HG02870 (cell line): ENCODE measurements around the gene SEPTIN7.
A peak's percentile ranks its signal among the peaks of the same experiment; 100 is the strongest.
"Not testable (repeated sequence)": the region's sequence is repeated elsewhere in the genome, so short reads cannot be mapped to it uniquely, and the experiment has no call there.

Experiments used
- ATAC-seq: cut with Tn5 transposase; IDR thresholded peaks from one replicate; pipeline ENCODE4 v1.9.1; 2021; ENCODE audit warnings: mild to moderate bottlenecking, moderate library complexity; ENCODE audit not compliant: unreplicated experiment

The SEPTIN7 gene

DNA sequence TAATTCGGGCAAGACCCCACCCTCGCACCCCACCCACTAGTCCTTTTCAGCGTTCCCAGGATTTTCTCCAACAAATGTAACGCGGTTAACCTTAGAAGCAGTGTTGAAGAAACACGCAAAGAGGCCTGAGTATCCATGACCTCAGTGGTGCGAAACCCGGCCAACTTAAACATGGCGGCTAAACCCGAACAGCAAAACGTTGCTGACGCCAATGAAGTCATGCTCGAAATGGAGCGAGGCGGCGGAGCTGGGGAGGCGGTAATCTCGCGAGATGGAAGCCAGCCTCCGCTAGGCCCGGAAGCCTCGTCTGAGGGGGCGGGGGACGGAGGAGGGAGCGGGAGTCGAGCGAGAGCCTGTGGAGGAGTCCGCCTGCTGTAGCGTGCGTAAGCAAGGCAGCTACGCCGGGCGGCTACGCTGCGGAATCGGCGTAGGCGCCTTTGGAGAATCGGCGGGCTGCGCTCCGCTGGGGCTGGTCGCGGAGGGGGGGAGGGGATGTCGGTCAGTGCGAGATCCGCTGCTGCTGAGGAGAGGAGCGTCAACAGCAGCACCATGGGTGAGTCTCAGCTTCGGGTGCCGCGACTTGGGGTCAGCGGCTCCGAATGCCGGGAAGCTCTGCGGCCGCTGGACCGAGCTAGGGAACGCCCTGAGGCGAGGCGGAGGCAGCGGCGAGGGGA, at the start of gene SEPTIN7:
Gene SEPTIN7 (plus strand): TSS at position 340 of the 674 bp plus-strand sequence. CDS start 153 bp downstream, at position 493.
- peak; percentile 81 for ATAC-seq

DNA sequence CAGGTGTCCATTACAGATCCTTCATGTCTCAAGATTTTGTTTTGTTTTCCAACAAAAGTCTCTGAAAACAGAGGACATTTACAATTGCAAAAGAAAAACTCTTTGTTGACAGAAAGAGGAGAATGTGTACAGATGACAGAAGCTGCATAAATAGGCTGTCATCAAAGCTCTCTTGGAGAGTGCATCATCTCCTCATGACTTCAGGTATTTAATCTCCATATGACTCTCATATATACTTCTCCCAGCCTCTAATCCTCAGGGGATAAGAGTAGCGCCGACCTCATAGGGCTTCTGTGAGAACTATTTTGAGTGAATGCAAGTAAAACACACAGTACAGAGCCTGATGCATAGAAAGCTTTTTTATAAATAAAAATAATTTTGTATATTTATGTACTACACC, 48.1 kb upstream of the SEPTIN7 start:
- ATAC-seq: no peak

DNA sequence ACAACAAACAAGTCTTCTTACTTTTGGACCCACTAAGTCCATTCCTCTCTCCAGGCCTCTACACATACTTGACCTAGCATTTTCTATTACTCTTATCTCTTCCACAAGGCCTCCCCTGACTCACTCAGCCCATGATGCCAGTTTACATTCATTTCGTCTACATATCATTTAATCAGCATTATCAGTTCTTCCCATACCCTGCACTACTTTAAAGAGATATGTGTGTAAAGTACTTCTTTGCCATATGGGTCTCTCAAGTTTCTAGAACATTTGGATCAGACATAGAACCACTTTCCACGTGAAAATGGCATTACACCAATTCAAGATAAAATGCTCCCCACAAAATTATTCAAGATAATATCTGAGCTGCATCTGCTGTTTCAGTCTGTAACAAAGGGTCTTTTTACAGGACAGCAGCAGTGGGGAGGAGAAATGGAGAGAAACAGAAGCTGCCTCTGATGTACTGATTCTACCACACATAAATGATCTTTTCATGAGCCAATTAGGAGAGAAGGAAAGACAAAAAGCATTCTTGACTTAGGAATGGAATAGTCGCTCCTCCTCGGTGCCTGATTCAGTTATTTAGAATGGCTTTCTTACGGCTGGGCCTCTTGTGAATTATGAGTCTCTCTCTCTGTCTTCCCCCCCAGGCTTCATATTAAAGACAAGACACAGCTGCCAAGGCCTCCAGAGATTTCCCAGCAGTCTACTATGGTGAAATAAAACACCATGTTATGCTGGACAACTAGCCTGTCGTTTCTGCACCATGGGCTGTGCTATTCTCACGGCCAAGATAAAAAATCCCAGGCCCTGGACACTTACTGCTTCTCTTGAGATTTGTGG, 46.9 kb upstream of the SEPTIN7 start:
- no peak for ATAC-seq

DNA sequence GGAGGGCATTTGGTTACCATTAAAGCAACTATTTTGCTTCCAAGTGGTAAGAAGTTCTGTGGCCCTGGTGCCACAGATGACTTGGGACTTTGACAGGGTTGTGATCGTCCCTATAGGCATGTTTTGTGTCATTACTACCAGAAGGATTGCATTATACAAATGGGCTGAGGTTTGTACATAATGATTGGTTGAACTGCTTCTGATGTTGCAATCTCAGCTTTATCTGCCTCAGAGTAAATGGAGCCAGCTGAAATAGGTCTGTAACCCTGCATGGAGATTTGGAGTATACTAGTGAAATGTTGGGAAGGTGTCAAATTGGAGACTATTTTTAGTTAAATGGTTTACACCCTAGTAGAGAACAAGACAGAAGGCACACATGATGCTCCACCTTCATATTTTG, 46.1 kb upstream of the SEPTIN7 start:
- ATAC-seq: no peak

DNA sequence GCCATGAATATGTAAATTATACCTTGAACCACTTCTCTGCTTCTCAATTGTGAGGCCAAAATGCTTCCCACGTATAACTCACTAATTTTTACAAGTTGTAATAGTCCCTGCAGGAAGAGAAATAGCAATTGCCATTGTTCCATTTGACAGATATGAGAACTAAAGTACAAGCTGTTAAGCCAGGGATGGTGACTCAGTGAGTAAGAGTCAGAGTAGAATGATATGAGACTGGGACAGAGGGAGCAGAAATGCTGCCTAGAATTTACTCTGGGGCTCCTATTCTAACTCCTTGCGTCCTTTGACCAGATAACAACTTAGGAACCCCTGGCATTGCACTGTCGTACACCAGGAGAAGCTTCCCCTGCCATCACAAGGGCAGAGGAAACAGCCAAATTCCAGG, 45.1 kb upstream of the SEPTIN7 start:
- ATAC-seq: no peak

DNA sequence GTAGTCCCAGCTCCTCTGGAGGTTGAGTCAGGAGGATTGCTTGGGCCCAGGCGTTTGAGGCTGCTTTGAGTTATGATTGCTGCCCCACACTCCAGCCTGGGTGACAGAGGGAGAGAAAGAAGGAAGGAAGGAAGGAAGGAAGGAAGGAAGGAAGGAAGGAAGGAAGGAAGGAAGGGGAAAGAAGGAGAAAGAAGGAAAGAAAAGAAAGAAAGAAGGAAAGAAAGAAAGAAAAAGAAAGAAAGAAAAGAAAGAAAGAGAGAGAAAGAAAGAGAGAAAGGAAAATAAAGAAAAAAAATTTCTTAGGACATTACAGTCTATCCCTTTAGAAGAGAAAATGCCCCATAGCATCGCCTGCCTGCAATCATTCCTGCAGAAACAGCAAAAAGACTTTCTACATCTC, 44.4 kb upstream of the SEPTIN7 start:
- ATAC-seq: not testable (repeated sequence)

DNA sequence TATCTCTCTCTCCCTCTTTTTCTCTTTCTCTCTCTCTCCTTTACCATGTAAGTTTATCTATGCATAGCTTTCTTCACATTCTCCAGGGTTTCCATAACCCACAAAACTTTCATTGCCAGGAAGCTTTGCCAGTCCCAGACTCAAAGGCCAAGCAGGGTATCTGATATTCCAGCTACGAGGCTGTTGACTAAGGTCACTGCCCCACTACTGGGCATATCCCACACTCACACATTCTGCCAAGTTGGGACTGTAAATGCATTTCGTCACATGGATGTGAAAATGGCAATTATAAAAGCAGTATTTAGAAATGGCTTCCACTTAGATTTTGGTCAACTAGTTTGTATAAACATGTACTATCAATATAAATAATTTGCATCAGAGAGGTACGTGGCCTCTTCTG, 43.3 kb upstream of the SEPTIN7 start:
- no peak for ATAC-seq

DNA sequence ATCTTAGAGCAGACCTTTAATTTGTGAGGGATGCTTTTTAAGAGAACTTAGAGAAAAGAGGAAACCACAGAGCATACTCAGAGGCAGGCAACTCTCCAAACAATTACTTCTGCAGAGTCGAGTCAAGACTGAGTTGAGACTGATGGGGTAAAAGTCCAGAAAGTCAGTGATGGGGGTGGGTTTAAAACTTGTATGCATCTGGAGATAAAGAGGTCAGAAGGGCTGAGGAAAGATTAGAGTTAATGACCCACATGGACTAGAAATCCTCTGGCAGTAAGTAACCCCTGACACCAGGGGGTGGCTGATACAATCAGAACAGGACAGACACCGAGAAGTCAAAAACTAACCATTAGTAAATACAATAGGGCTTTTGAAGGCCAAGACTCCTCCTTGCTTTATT, 42.4 kb upstream of the SEPTIN7 start:
- ATAC-seq: no peak

DNA sequence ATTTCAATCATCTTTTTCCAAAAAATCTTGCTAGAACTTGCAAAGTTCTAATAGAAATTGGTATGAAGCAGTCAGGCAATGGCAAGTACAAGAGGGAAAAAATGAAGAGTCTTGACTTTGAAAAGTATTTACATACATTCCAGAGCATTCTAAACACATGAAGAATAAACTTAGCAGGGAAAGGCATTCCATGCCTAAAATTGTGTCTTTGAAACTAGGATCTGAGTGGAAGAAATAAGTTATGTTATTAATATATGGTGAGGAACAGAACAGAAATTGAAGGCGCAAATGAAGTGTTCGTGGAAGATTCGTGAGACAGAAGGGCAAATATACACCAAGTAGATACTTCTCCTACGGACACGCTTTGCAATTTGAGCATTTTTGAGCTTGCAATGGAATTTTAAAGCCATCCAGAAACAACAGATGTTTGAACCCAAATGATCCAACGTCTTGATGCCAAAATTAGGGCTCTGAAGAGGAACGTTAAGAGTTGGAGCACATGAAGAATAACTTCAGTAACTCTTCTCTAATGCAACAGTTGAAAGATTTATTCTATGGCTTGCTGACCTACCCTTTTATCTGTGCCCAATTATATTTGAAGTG, 40.6 kb upstream of the SEPTIN7 start:
- ATAC-seq: no peak

DNA sequence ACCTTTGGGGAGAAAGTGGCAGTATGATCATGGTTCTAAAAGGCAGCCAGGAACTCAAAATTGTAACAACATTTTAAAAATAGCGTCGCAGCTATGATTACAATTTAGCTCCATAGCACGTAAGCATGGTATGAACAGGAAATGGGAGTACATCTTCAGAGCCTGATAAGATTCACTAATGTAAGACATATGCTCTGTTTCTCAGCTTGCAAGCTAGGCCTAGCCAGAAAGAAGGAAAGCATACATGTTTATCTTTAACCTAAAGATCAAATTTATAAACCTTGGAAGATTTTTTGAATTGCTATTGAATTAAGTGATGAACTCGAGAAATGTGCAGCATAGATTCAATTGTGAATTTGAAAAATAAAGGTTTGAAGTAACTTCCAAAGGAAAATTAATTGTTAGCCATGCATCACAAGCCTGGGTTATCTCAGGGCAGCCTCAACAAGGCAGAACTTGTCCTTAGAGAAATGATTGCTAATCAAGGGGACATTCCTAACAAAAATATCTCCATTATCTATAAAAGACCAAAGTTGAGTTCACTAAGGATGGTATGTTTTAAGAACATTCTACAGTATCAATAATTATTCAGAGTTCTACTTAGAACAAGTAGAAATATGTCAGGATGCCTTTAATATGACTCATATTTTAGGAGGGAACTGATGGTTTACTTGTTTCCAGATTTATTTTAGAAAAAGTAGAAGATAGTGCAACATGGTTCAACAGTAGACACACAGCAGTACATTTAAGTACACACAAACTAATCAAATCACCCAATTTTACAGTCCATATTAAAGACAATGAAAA, 38.8 kb upstream of the SEPTIN7 start:
- no peak for ATAC-seq

DNA sequence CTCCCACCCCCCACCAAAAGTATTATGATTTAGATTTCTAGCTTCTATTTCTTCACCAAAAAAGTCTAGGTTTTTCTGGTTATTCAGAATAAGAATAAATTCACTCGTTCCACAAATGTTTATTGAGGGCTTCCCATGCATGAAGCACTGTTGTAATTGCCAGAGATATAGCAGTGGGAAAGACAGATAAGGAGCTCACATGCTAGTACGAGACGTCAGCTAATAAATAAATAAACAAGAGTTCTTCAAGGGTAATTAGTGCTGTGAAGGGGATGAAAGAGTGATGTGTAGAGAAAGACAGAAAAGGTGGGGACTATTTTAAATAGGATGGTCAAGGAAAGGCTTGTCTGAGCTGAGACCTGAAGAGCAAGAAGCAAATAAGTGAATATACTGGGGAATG, 38.1 kb upstream of the SEPTIN7 start:
- ATAC-seq: no peak

DNA sequence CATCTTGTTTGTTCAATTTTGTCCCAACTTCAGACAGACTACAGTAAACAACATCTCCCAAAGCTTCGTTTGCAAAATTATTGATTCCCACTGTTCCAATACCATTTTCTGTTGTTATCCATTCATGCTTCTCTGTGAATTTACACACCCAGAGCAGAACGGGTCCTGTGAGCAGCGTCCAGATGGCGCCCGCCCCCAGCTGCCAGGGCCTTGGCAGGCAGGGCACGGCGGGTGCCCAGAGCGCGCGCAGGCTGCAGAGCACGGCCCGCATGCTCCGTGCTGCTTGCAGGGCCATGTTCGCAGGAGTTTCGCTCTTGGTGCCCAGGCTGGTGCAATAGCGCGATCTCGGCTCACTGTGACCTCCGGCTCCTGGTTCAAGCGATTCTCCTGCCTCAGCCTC, 32.5 kb upstream of the SEPTIN7 start:
- no peak for ATAC-seq

DNA sequence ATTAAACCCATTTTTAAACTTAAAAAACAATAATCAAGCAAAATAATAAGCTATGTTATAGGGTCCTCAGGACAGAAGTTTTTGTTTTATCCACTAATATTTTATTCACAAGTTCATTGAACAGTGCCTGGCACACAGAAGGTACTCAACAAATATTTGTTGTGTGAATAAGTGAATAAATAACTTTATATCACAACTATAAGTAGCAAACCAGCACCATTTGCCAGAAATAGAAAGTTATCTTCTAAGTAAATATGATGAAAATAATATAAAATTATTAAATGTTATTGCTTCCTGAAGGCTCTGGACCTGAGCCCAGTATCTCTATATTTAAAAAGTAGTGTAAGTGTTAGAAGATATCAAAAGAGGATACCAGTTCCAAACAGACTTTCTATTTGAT, 29.1 kb upstream of the SEPTIN7 start:
- no peak for ATAC-seq

DNA sequence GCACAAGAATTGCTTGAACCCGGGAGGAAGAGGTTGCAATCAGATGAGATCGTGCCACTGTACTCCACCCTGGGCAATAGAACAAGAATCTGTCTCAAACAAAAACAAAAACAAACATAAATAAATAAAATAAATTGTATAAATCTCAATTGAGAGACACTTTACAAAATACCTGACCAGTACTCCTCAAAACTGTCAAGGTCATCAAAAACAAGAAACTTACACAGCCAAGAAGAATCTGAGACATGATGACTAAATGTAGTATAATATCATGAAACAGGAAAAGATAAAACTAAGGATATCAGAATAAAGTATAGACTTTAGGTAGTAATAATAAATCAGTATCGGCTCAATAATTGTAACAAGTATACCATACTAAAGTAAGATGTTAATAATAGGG, 26.9 kb upstream of the SEPTIN7 start:
- ATAC-seq: no peak

DNA sequence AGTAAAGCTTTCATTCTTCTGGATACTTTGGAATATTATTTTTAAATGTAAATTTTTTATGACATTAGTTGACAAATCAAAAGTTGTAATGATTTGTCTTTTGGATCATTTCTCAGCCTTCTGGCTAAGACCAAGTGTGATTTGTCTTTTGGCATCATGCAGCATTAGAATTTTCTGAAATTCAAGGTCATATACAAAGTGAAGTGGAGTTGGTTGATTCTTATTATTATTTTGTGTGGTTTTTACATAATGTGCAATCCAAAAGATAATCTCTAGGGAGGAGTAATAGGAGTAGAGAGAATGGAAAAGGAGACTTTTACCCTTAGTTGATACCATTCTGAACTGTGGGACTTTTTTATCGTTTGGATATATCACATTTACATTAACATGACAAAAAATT, 24.2 kb upstream of the SEPTIN7 start:
- no peak for ATAC-seq

DNA sequence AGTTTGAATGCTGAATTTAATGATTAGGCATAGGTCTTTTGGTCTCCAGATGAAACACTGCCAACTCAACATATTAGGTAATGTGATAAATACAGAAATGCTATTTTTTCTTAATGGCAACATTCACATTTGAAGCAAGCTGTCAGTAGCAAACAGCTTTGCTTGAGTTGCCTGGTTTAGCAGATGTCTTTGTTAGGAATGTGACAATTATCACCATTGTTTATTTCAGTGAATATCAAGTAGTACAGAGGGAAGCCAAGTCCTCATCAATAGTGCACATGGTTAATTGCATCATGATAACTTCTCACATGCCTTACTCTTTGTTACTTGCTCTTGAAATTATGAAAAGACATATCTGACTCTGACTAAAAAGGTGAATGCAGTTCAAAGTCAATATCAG, 23.7 kb upstream of the SEPTIN7 start:
- no peak for ATAC-seq

DNA sequence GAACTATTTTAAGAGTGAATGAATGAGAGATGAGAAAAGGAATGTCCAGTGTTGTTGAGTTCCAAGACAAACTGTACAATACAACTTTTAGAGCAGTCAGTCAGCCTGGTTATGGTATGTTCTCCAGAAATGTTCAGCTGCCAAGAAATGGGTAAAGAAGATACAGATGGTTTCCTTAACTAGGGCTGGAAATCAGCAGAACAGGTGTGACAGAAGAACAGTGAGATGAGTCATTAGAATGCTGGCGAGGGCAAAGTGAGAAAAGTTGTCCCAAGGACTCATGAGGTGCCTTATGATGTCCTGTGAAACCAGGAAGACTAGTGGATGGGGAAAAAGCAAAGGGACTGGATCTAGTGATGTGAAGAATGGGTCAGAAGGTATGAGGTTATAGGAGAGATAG, 20.8 kb upstream of the SEPTIN7 start:
- no peak for ATAC-seq

DNA sequence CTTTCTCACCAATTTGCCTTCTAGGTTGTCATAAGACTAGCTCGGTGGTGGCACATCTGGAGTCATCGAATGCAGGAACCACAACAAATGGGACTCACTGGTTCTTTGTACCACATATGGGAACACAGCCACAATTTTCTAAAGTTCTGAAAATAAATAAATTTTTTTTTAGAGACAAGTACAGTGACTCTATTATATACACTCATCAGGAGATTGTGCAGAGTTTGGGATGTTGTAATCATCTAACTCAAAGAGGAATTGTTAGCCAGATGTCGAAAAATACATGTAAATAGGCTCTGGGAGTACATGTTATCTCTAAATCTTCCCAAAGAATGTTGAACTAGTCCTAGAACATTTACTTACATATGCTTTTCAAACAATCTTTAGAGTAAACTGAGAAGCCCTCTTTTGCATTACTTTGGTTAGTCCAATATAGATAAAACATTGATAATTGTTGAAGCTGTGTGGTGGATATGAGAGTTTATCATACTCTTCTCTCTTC, 19.6 kb upstream of the SEPTIN7 start:
- no peak for ATAC-seq

DNA sequence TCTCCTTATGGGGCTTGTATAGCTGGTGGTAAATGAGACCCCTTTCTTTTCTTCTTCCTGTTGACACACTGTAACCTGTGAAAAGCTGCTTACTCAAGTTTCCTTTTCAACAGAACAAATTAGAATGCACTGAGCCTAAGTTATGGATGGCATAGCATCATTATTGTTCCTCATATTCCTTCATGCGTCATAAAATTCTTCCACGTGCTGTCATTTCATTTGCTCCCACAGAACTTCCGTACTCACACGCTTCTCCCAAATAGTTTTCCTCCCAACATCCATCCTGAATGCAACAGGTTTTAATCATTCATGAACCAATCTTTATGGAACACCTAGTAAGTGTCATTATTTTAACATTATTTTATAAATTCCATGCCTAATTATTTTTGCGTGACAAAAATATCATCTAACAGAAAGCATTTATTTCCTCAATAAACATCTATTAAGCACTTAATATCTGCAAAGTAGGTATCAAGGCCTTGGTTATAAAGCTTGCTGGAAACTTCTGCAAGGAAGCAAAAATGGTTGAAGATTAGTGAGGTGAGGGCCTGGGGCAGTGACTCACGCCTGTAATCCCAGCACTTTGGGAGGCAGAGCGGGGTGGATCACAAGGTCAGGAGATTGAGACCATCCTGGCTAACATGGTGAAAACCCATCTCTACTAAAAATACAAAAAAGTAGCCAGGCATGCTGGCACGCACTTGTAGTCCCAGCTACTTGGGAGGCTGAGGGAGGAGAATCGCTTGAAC, 18.9 kb upstream of the SEPTIN7 start:
- no peak for ATAC-seq

DNA sequence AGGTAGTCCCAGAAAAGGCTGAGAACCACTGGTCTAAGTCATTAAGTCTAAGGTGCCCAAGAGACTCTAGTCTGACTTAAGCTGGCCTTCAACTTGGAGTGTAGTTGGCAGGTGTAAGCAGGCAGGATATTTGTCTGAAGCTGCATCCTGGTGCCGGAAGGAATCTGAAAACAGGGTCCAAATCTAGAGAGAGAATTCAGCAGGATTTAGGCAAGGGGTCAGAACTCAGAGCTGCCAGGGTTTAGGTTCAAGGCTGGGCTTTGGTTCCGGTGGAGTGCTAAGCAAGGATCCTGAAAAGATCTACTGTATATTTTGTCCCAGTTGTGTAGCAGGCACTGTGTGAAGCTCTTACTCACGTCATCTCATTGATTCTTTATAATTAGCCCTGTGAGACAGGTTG, 16.5 kb upstream of the SEPTIN7 start:
- ATAC-seq: no peak
